Liver (tissue), 3 donors: ENCODE measurements around the gene ENGASE.

Experiments used
- CTCF ChIP-seq: fragments of 150-350 bp; IDR thresholded peaks from 2 replicates; pipeline ENCODE4 v1.5.1; 2017; ENCODE audit warnings: improper control_type of control experiment, low read depth, low read length; ENCODE audit not compliant: missing input control
- EGR1 ChIP-seq, 2 donors: IDR thresholded peaks; 2 replicates each; pipeline ENCODE4 v1.6.1; 2016 to 2018; ENCODE audit warnings: antibody characterized with exemption in 2 of 2, low read depth in 2 of 2
- JUND ChIP-seq, 2 donors: IDR thresholded peaks; 2 replicates each; pipeline ENCODE4 v1.6.1; 2016; ENCODE audit warnings: antibody characterized with exemption in 2 of 2
- MAX ChIP-seq: IDR thresholded peaks from 2 replicates; pipeline ENCODE4 v1.6.1; 2016; ENCODE audit warnings: antibody characterized with exemption
- RAD21 ChIP-seq, 2 donors: IDR thresholded peaks; 2 replicates each; pipeline ENCODE4 v1.6.1; 2016; ENCODE audit warnings: antibody characterized with exemption in 2 of 2, mild to moderate bottlenecking in 2 of 2
- SP1 ChIP-seq: IDR thresholded peaks from 2 replicates; pipeline ENCODE4 v1.6.1; 2018; ENCODE audit warnings: antibody characterized with exemption, mild to moderate bottlenecking
- TAF1 ChIP-seq: conservative IDR thresholded peaks from 2 replicates; pipeline ENCODE4 v1.6.1; 2016; ENCODE audit warnings: antibody characterized with exemption, mild to moderate bottlenecking
- donor health status: healthy.
- donor health status: healthy.

- no peak for TF ChIP-seq SP1
- TF ChIP-seq CTCF = no peak
- TF ChIP-seq MAX = no peak
- no peak for TF ChIP-seq JUND (IDR thresholded peaks at IDR 0.05)
- no peak for TF ChIP-seq RAD21 (IDR thresholded peaks at IDR 0.05)
- no peak for TF ChIP-seq EGR1 (IDR thresholded peaks at IDR 0.05; ENCODE audit: low read depth in 2 of 2)
- TF ChIP-seq TAF1 = no peak
These were observed 5.7 kb downstream of the ENGASE start for GRCh38 chr17:79080349-79080748.
